Lung (tissue), 12 donors: ENCODE measurements around the gene PRDM10. TPM values are rescaled to one million over a fixed set of nuclear protein-coding genes. Genes with fewer than 3 reads are reported as not detected.

ENCODE experiments used
- ATAC-seq: fragments of 200-7000 bp; cut with Tn5 transposase; one replicate; pipeline ENCODE4 v1.9.1; 2020; ENCODE audit warnings: moderate number of reproducible peaks; ENCODE audit not compliant: insufficient read depth, low FRiP score
- DNase-seq, 3 donors: peaks; one replicate each; pipeline ENCODE4 v3.0.0-alpha.2; 2013 to 2017
- H3K27ac ChIP-seq, 2 donors: one replicate each; pipeline ENCODE4 v1.5.1; 2013; ENCODE audit warnings: mild to moderate bottlenecking in 2 of 2, moderate library complexity in 2 of 2, control low read depth in 1 of 2, inconsistent platforms in 1 of 2, low read depth in 1 of 2, low read length in 1 of 2
- H3K27me3 ChIP-seq, 3 donors: one replicate each; pipeline ENCODE4 v1.5.1; 2013; ENCODE audit warnings: low read length in 2 of 3; ENCODE audit not compliant: control insufficient read depth in 3 of 3, insufficient read depth in 3 of 3
- H3K36me3 ChIP-seq, 4 donors: one replicate each; pipeline ENCODE4 v1.5.1; 2013; ENCODE audit warnings: low read length in 4 of 4, mild to moderate bottlenecking in 1 of 4, moderate library complexity in 1 of 4; ENCODE audit not compliant: control insufficient read depth in 4 of 4, insufficient read depth in 4 of 4
- H3K4me1 ChIP-seq, 5 donors: one replicate each; pipeline ENCODE4 v1.5.1; 2013; ENCODE audit warnings: low read length in 5 of 5, mild to moderate bottlenecking in 2 of 5, moderate library complexity in 1 of 5; ENCODE audit not compliant: control insufficient read depth in 5 of 5, insufficient read depth in 5 of 5
- H3K4me3 ChIP-seq: one replicate; pipeline ENCODE4 v1.5.1; 2013; ENCODE audit warnings: mild to moderate bottlenecking, control low read depth, moderate library complexity
- H3K9ac ChIP-seq, 2 donors: one replicate each; pipeline ENCODE4 v1.5.1; 2013; ENCODE audit warnings: low read length in 2 of 2, control low read depth in 1 of 2; ENCODE audit not compliant: insufficient read depth in 1 of 2
- H3K9me3 ChIP-seq, 4 donors: one replicate each; pipeline ENCODE4 v1.5.1; 2013; ENCODE audit warnings: low read length in 3 of 4, mild to moderate bottlenecking in 1 of 4, moderate library complexity in 1 of 4; ENCODE audit not compliant: control insufficient read depth in 4 of 4, insufficient read depth in 3 of 4
- WGBS, 2 donors: extraction: QIAGEN DNeasy Blood & Tissue Kit; methylation state at CpG; one replicate each; pipeline ENCODE4 v1.1.7; 2013; 5-methylcytosine and 5-hydroxymethylcytosine counted together
- polyA plus RNA-seq, 2 donors: library from polyadenylated mRNA; stranded (reverse); fragments of 200-250 nt; gene quantifications; one replicate each; pipeline ENCODE4 v1.2.1, GENCODE V29; 2013
- total RNA-seq, 2 donors: library from RNA; depleted of rRNA in 1 of 2; stranded (reverse); fragments of >200 nt in 1 of 2; gene quantifications; one replicate each; pipeline ENCODE4 v1.2.1, GENCODE V29; 2014 to 2021
- TF ChIP-seq, protein P1 (sequence below): IDR thresholded peaks from 2 replicates; pipeline ENCODE4 v1.5.1; 2012; ENCODE audit warnings: mild to moderate bottlenecking; ENCODE audit errors: control extremely low read depth, extremely low read depth
- donor health status: control.
- donor health status: control.
- donor health status: Bipolar disorder and iron deficiency.
- donor health status: healthy.
- donor health status: DM: yes; HTN: yes; CAD: no.

Gene PRDM10
- total and polyA plus RNA-seq, 4 donors = 2.3 to 19.0 (median 5.7) TPM

GRCh38 chr11:129999407-129999806 lies 3.2 kb downstream of the PRDM10 start:
- Histone ChIP-seq H3K9ac (no peak overlapping the region), H3K4me1 (peaks cover 4 to 30% (median 14%) of the 10 kb centered on the region in 5 donors), H3K27ac (no peak overlapping the region), H3K27me3 (no peaks in the 10 kb centered on the region), H3K9me3 (no peaks in the 10 kb centered on the region), H3K36me3 (peaks cover 0 to 1% (median 0%) of the 10 kb centered on the region in 4 donors), H3K4me3 (no peak overlapping the region)
- no peak for DNase-seq
- 92 to 93% methylated on average over 4 of the region's 4 CpGs for WGBS, 2 donors
- no peak for ATAC-seq
- TF ChIP-seq, protein P1, sequence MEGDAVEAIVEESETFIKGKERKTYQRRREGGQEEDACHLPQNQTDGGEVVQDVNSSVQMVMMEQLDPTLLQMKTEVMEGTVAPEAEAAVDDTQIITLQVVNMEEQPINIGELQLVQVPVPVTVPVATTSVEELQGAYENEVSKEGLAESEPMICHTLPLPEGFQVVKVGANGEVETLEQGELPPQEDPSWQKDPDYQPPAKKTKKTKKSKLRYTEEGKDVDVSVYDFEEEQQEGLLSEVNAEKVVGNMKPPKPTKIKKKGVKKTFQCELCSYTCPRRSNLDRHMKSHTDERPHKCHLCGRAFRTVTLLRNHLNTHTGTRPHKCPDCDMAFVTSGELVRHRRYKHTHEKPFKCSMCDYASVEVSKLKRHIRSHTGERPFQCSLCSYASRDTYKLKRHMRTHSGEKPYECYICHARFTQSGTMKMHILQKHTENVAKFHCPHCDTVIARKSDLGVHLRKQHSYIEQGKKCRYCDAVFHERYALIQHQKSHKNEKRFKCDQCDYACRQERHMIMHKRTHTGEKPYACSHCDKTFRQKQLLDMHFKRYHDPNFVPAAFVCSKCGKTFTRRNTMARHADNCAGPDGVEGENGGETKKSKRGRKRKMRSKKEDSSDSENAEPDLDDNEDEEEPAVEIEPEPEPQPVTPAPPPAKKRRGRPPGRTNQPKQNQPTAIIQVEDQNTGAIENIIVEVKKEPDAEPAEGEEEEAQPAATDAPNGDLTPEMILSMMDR = no peak

- Histone ChIP-seq H3K4me3 (no peak overlapping the region), H3K4me1 (peaks cover 3 to 29% (median 12%) of the 10 kb centered on the region in 5 donors), H3K9me3 (no peaks in the 10 kb centered on the region), H3K27ac (no peak overlapping the region), H3K36me3 (peaks cover 0 to 1% (median 0%) of the 10 kb centered on the region in 4 donors), H3K9ac (no peak overlapping the region), H3K27me3 (no peaks in the 10 kb centered on the region)
- TF ChIP-seq, protein P1 = no peak
- DNase-seq (no peak), ATAC-seq (no peak)
- WGBS, 2 donors = 94 to 97% methylated on average over 7 of the region's 7 CpGs
Observed at GRCh38 chr11:129998905-129999304, 3.7 kb downstream of the PRDM10 start.

- Histone ChIP-seq H3K27ac (no peak overlapping the region), H3K27me3 (no peaks in the 10 kb centered on the region), H3K36me3 (peaks cover 0 to 1% (median 0%) of the 10 kb centered on the region in 4 donors), H3K4me1 (peaks cover 3 to 22% (median 12%) of the 10 kb centered on the region in 5 donors), H3K4me3 (no peak overlapping the region), H3K9ac (no peak overlapping the region), H3K9me3 (no peaks in the 10 kb centered on the region)
- DNase-seq (no peak), ATAC-seq (no peak)
- TF ChIP-seq, protein P1 = no peak
- WGBS, 2 donors = 55% methylated on average over 1 of the region's 1 CpG
Observed at GRCh38 chr11:129998107-129998506, 4.5 kb downstream of the PRDM10 start.

DNA sequence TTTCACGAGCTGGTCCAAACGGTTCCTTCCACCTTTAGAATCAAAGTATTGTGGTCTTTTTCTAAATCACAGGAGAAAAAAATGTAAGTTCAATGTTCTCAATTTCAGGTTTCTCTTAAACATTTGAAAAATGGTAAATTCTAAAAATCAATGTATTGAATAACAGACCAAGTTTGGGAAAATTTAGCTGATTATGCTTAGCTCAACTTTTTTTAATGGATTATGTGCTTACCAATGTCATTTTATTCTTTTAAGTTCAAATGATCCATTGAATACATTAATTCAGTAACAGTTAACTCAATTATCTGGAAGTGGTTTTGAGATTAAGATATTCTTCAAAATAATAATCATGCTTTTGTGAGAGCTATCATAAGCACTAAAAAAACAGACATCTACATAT lies 5.1 kb downstream of the PRDM10 start:
- H3K9ac ChIP-seq = no peak overlapping the region
- H3K9me3 ChIP-seq = no peaks in the 10 kb centered on the region
- peaks cover 0 to 1% (median 0%) of the 10 kb centered on the region in 4 donors for H3K36me3 ChIP-seq
- TF ChIP-seq, protein P1 = no peak
- no peak overlapping the region for H3K27ac ChIP-seq
- H3K4me3 ChIP-seq = no peak overlapping the region
- H3K27me3 ChIP-seq = no peaks in the 10 kb centered on the region
- DNase-seq (no peak), ATAC-seq (no peak)
- 92 to 93% methylated on average over 2 of the region's 2 CpGs for WGBS, 2 donors
- H3K4me1 ChIP-seq = peaks cover 3 to 22% (median 12%) of the 10 kb centered on the region in 5 donors
